Cardiac muscle cell (in vitro differentiated cells and primary cell): ENCODE results near the gene NODAL. TPM values are rescaled to one million over a fixed set of nuclear protein-coding genes. Genes with fewer than 3 reads are reported as not detected.

Experiments used
- DNase-seq, 2 donors: peaks; one replicate each; pipeline versions ENCODE4 v3.0.0 to v3.0.0-alpha.2; 2010 to 2017; ENCODE audit warnings: low read depth in 1 of 2, low spot score in 1 of 2
- H3K27ac ChIP-seq: fragments of 200-600 bp; sonication (generic); 2 replicates; pipeline ENCODE4 v1.5.1; 2016
- H3K27me3 ChIP-seq: fragments of 200-600 bp; sonication (generic); 2 replicates; pipeline ENCODE4 v1.6.0; 2016; ENCODE audit warnings: control low read depth
- H3K36me3 ChIP-seq: fragments of 200-600 bp; sonication (generic); 2 replicates; pipeline ENCODE4 v1.5.1; 2016; ENCODE audit warnings: control low read depth
- H3K4me1 ChIP-seq: fragments of 200-600 bp; sonication (generic); 2 replicates; pipeline ENCODE4 v1.8.1; 2017; ENCODE audit warnings: low read depth, mild to moderate bottlenecking, mixed run types
- H3K4me3 ChIP-seq: fragments of 200-600 bp; sonication (generic); 2 replicates; pipeline ENCODE4 v1.5.1; 2016; ENCODE audit warnings: mild to moderate bottlenecking
- H3K9me3 ChIP-seq: fragments of 200-600 bp; sonication (generic); 2 replicates; pipeline ENCODE4 v1.5.1; 2017; ENCODE audit warnings: low read depth, mild to moderate bottlenecking, control low read depth
- polyA plus RNA-seq: library from polyadenylated mRNA; unstranded; fragments of >200 nt; fragmentation: Nextera tagmentation; extraction: Ambion mirVana; gene quantifications from 2 replicates; pipeline ENCODE4 v1.2.1, GENCODE V29; 2016
- total RNA-seq: library from RNA; depleted of rRNA; stranded (reverse); fragments of >200 nt; gene quantifications from 2 replicates; pipeline ENCODE4 v1.2.3, GENCODE V29; 2016
- TF ChIP-seq, protein P1 (sequence below): IDR thresholded peaks from 2 replicates; pipeline ENCODE4 v1.5.1; 2012; ENCODE audit warnings: low read depth, mild to moderate bottlenecking, low read length

The NODAL gene
- total and polyA plus RNA-seq, 2 experiments from 2014 or later = 0.07 to 0.15 TPM

DNA sequence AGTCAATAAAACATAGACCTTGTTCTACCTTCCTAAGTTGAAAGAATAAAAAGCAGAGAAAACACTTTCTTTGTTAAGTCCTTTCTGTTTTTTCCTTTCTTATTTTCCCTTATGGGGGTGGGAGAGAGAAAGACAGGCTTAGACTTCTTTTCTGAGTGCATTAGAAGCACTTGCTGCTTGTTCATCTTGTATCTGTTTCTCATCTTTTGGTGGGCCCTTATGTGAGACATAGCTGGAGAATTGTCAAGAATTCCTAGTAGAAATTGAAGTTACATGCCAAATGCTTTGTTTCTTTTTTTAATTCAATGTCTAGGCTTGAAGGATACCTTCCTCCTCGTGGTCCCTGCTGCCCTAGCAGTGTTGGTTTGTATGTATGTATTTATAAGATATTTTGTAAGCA, 30.9 kb downstream of the NODAL start:
- Histone ChIP-seq H3K36me3 (no peaks in the 10 kb centered on the region), H3K9me3 (no peaks in the 10 kb centered on the region), H3K4me3 (no peak overlapping the region), H3K4me1 (peaks cover 6% of the 10 kb centered on the region), H3K27me3 (no peaks in the 10 kb centered on the region), H3K27ac (no peak overlapping the region)
- DNase-seq = no peak
- TF ChIP-seq, protein P1, sequence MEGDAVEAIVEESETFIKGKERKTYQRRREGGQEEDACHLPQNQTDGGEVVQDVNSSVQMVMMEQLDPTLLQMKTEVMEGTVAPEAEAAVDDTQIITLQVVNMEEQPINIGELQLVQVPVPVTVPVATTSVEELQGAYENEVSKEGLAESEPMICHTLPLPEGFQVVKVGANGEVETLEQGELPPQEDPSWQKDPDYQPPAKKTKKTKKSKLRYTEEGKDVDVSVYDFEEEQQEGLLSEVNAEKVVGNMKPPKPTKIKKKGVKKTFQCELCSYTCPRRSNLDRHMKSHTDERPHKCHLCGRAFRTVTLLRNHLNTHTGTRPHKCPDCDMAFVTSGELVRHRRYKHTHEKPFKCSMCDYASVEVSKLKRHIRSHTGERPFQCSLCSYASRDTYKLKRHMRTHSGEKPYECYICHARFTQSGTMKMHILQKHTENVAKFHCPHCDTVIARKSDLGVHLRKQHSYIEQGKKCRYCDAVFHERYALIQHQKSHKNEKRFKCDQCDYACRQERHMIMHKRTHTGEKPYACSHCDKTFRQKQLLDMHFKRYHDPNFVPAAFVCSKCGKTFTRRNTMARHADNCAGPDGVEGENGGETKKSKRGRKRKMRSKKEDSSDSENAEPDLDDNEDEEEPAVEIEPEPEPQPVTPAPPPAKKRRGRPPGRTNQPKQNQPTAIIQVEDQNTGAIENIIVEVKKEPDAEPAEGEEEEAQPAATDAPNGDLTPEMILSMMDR = no peak

DNA sequence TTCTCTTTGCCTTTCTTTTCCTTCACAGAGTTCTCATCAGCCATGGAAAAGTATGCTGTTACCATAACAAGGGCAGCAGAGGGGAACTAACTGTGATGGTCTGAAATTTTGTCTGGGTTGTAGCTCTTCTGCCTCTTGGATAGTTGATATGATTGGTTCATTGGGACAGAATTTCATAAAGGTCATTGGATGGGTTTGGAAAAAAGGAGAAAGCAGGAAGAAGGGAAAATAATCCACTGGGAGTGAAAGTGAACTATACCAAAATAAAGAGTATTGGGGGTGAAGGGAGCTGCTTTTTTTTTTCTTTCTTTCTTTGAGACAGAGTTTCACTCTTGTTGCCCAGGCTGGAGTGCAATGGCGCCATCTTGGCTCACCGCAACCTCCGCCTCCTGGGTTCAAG, 31.7 kb downstream of the NODAL start:
- no peaks in the 10 kb centered on the region for H3K36me3 ChIP-seq
- H3K27me3 ChIP-seq = no peaks in the 10 kb centered on the region
- no peak overlapping the region for H3K27ac ChIP-seq
- H3K4me1 ChIP-seq = peaks cover 10% of the 10 kb centered on the region
- no peak for DNase-seq
- H3K4me3 ChIP-seq = no peak overlapping the region
- no peaks in the 10 kb centered on the region for H3K9me3 ChIP-seq
- TF ChIP-seq, protein P1 = no peak

DNA sequence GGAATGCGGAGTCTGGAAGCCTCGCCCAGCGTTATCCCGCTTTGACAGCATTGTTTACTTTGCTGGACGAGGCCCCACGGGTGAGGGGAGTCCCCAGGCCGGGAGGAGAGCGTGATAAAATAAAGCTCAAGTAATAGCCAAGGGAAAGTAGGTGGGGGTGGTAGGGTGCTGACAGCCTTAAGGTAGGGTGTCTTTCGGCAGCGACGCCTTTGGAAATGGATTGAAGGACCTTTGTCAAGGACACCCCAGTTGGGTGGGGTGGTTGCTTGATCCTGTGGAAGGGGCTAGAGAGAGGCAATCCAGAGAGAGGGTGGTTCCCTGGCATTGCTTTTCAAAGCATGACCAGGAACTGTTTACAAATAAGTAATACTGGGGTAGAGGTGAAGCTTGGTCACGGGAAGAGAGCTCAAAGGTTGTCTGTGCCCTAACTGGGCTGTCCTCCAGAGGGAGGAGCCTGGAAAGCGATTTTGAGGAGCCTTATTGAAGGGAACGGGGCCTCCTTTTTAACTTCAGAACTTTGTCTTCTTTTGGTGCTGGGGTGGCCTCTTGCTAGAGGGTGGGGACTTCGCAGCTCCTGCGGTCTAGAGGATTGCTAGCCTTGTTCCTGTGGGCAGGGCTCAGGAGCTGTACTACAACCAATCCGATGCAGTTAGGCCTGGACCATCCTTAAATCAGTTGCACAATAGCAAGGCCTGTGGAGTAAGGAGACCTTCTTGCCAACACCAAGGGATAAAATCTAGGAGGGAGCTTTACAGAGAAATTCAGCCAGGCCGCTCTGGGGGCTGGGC, 36.2 kb downstream of the NODAL start:
- H3K4me3 ChIP-seq = peak overlapping the region; percentile 94
- H3K9me3 ChIP-seq = no peaks in the 10 kb centered on the region
- peaks cover 10% of the 10 kb centered on the region for H3K4me1 ChIP-seq
- H3K27me3 ChIP-seq = no peaks in the 10 kb centered on the region
- DNase-seq = peak; percentile 57 to 99
- H3K27ac ChIP-seq = peak overlapping the region; percentile 89
- no peaks in the 10 kb centered on the region for H3K36me3 ChIP-seq
- TF ChIP-seq, protein P1 = no peak

GRCh38 chr10:70404787-70405036, 36.8 kb downstream of the NODAL start:
- Histone ChIP-seq H3K4me3 (peak overlapping the region; percentile 94), H3K9me3 (no peaks in the 10 kb centered on the region), H3K27ac (peak overlapping the region; percentile 89), H3K27me3 (no peaks in the 10 kb centered on the region), H3K36me3 (no peaks in the 10 kb centered on the region), H3K4me1 (peaks cover 10% of the 10 kb centered on the region)
- no peak for DNase-seq
- TF ChIP-seq, protein P1 = no peak

DNA sequence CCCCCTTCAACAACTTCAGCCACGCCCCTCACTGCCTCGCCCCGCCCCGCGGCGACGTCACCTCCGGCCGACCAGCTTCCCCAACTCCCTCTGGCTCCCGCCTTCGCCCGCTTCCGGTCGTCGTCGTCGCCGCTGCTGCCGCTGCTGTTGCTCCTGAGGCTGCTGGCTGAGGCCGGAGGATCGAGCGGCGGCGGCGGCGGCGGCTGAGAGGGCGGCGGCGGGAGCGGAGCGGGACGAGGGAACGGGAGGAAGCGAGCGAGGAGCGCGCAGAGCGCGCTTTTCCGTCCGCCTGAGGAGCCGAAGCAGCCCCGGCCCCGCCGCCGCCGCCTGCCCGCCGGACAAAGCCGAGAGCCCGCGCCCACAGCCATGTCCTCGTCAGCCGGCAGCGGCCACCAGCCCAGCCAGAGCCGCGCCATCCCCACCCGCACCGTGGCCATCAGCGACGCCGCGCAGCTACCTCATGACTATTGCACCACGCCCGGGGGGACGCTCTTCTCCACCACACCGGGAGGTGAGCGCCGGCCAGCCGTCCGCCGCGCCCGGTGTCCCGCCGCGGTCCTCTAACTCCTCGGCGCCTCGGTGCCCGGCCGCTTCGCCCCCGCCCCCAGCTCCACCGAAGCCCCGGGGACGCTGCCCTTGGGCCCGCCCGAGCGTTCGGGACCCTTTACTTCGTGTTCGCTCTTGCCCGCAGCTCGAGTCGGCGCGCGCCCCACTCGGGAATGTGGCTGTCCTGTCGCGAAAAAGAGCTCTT, 37.3 kb downstream of the NODAL start, which contains the start of gene EIF4EBP2:
Gene EIF4EBP2 (plus strand): TSS at position 110 of the 751 bp plus-strand sequence. CDS start 257 bp downstream, at position 367.
- Histone ChIP-seq H3K27ac (peak within 1 kb of the TSS; percentile 89), H3K9me3 (no peaks in the 10 kb centered on the region), H3K4me1 (peaks cover 10% of the 10 kb centered on the region), H3K36me3 (no peaks in the 10 kb centered on the region), H3K4me3 (peak within 1 kb of the TSS; percentile 94), H3K27me3 (no peaks in the 10 kb centered on the region)
- peak; percentile 96 to 98 for DNase-seq
- TF ChIP-seq, protein P1 = no peak
